ENCODE results near the gene EFS.
A peak's percentile ranks its signal among the peaks of the same experiment; 100 is the strongest.

Gene EFS

DNA sequence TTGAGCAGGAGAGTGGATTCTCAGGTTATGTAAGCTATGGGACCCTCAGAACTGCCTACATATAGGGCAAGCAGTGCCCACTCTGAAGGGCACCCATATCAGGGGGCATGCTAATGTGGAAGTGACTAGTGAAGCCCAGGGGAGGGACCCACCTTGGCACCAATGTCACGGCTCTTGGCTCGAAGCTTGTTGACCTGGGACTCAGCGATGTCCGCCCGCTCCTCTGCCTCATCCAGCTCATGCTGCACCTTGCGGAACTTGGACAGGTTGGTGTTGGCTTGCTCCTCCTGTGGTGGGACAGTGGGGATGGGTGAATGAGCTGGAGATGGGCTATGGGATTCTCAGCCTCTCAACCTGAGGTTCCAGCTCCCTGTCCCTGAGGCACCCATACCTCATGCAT is 17.3 kb upstream of the EFS start:
- TF ChIP-seq CTCF (IDR thresholded peaks at IDR 0.05; ENCODE audit: insufficient read depth, missing control alignments) = no peak
- FAIRE-seq = no peak
- DNase-seq (ENCODE audit: insufficient read length, low spot score) = no peak

DNA sequence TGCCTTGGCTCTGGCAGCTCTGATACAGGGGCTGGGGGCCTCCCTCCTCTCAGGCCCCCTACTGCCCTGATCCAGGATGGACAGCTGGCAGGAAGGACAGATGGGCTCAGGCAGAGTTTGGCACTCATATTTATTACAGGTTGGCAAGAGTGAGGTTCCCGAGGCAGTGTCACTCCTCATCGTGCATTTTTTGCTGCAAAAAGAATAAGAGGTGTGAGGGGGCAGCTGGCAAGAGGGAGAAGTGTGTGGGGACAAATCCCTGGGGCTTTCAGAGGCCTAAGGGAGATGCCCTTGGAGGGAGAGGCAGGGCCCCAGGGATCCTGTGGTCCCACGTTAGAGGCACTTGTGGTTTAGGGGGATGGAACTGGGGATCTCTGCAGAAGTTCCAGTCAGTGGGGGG is 16.9 kb upstream of the EFS start:
- no peak for FAIRE-seq
- no peak for TF ChIP-seq CTCF (IDR thresholded peaks at IDR 0.05; ENCODE audit: insufficient read depth, missing control alignments)
- DNase-seq (ENCODE audit: insufficient read length, low spot score) = no peak

DNA sequence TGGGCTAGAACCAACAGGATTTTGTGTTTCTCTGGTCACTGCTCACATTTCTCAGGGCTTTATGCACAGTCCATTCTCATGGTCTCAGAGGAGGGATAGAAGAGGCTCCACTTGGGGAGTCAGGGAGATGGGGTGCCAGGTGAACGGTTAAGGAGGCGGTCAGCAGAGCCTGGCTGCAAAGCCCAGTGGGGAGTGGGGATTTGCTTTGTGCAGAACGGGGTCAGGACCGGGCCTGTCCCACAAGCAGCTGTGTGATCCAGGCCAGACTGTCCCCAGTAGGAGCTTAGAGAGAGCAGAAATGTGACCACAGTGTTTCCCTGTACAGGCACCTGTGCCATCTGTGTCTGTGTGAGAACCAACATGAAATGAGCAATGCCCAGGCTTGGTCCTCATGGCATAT is 16.0 kb upstream of the EFS start:
- no peak for DNase-seq (ENCODE audit: insufficient read length, low spot score)
- FAIRE-seq = no peak
- no peak for TF ChIP-seq CTCF (IDR thresholded peaks at IDR 0.05; ENCODE audit: insufficient read depth, missing control alignments)

DNA sequence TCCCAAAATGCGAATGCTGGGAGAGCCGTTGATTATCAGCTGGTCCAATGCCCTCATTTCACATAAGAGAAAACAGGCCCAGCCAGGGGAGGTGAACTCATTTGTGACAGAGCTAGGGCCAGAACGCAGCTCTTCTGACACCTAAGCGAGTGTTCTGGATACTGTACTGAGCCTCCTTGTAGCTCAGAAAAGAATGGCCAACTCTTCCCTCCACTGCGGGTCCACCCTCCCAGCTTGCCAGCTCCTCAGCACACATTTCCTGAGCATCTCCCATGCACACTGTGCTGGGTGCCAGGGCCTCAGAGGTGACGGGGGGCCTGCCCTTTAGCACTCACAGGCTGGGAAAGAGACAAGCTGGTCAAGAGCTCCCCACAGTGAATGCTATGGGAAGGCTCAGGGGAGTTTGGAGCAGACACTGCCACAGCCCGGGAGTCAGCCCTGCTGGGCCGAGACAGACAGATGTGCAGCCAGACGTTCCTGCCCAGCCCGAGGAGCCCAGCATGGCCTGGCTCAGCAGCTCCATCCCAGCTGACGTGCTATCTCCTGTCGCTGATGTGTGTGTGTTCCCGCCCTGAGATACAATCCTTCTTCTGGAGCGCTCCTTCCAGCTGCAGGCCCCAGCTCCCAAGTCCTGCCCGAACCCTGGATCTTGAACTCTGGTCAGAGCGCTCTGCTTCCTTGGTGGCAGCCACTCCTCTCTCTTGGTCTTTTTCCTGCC is 15.4 kb upstream of the EFS start:
- FAIRE-seq (no peak), DNase-seq (ENCODE audit: insufficient read length, low spot score) (no peak)

DNA sequence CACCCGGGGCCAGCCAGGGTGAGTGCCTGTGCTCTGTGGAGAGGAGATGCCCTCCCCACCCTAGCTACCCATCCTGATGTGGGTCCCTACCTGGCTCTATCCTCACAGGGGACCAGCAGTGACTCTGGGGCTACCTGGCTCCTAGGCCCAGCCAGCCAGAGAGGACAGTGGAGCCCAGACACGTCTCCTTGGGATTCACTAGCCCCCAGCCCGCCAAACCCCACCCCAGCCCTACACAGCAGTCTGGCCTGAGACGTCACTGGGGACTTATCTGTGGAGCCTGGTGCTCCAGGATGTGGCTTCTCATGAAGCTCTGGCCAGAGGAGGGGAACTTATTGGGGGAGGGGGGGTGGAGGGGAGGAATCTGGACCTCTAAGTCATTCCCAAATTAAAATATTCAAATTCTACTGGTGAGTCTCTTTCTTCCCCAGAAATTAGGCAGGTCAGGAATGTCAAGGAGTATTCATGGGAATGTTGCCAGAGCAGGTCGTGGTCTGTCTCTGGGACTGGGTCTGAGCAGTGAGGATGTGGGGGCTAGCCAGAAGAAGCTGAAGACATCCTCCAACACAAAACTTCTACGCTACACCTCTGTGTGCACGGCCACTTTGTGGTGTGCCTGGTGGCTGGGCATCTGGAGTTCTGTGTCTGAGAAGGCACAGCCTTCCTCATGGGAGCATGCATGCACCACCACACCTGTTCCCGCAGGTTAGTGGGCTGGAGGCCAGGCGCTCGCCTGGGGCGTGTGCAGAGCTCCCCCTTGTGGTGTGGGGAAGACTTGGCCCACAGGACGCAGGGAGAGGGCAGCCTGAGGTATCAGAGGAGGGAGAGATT is 14.6 kb upstream of the EFS start:
- peak; percentile 92 for TF ChIP-seq CTCF (IDR thresholded peaks at IDR 0.05; ENCODE audit: insufficient read depth, missing control alignments)
- FAIRE-seq = no peak
- DNase-seq (ENCODE audit: insufficient read length, low spot score) = peak; percentile 84

More for the DNA sequence above, 15.4 kb upstream of the EFS start:
- TF ChIP-seq CTCF (IDR thresholded peaks at IDR 0.05; ENCODE audit: insufficient read depth, missing control alignments) = no peak

DNA sequence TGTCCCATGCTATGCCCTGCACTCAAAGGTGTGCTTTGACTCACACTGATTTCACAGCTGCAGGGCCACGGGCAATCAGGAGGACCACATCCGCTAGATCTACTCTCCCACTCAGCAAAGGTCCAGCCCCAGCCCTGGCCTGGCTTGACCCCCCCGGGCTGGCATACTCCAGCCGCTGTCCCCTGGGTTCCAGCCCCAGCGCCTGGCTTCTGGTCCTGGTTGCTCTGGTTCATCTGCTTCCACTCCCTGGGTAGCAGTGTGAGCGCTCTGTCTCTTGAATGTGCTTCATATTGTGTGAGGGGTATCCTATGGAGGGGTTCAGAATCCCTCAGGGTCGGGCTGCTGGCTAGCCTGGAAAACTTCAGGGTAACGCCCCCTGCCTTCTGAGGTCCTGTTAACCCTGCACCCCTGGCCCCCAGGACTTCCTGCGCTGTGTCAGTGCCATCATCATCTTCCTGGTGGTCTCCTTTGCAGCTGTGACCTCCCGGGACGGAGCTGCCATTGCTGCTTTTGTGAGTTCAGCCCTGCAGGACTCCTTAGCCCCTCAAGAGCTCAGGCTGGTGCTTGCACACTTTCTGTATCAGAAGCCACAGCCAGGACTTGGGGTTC is 13.7 kb upstream of the EFS start:
- FAIRE-seq (no peak), DNase-seq (ENCODE audit: insufficient read length, low spot score) (no peak)
- no peak for TF ChIP-seq CTCF (IDR thresholded peaks at IDR 0.05; ENCODE audit: insufficient read depth, missing control alignments)

Data from D721Med (cell line).